ENCODE results near the gene BAAT. TPM values are rescaled to one million over a fixed set of nuclear protein-coding genes. Genes with fewer than 3 reads are reported as not detected.

BAAT gene
- total RNA-seq, 1 experiment from 2014 or later = not detected

- DNase-seq (ENCODE audit: low spot score) = no peak
Measured at GRCh38 chr9:101315112-101315450, 69.7 kb downstream of the BAAT start.

DNA sequence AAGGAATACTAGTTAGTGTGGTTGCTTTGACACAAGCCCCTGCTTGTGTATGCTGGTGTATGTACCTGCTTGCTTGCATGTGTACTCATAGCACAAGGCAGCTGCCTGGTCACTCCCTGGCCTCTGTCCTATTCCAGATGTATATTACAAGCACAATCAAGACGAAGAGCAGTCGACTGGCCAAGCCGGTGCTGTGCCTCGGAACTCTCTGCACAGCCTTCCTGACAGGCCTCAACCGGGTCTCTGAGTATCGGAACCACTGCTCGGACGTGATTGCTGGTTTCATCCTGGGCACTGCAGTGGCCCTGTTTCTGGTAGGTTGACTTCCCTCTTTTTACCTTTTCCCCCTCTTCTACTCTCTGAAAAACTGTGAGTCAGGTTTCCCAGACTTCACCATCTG lies 72.1 kb downstream of the BAAT start:
- DNase-seq (ENCODE audit: low spot score) = no peak

- peak; percentile 76 for DNase-seq (ENCODE audit: low spot score)
Measured at GRCh38 chr9:101311758-101312420, 72.9 kb downstream of the BAAT start.

DNA sequence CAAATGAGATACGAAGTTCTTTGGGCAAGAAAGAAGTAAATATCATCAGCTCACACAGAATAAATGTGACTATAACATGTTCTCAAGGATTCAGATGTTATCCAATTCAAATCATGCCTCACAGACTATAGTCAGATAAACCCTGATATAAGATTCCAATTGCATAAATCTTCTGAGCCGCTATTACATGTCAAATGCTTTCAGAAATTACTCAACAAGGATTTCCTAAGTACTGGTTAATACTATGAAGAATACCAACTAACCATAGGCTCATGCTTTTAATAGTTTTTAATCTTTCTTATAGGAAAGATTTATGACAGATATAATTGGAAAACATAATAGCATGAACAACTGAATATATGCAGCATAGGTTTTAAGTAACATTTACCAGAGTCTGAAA lies 73.6 kb downstream of the BAAT start:
- DNase-seq (ENCODE audit: low spot score) = no peak

Other genes starting within 250 kb of the BAAT start
- gene MRPL50, start 13.6 kb upstream of the BAAT start, total RNA-seq (2014; rRNA removed; shearing (Covaris generic)) = 18.6 and 23.4 TPM in 2 replicates
- gene ZNF189, start 13.8 kb upstream of the BAAT start, total RNA-seq (2014; rRNA removed; shearing (Covaris generic)) = 10.0 and 13.6 TPM in 2 replicates
- gene ALDOB, start 50.8 kb upstream of the BAAT start, total RNA-seq (2014; rRNA removed; shearing (Covaris generic)) = not detected in 2 replicates
- gene RNF20, start 148.8 kb upstream of the BAAT start, total RNA-seq (2014; rRNA removed; shearing (Covaris generic)) = 22.1 and 27.5 TPM in 2 replicates
- not detected in 2 replicates for gene PPP3R2, start 210.0 kb upstream of the BAAT start, total RNA-seq (2014; rRNA removed; shearing (Covaris generic))